GM12801 (cell line): ENCODE results near the gene RNF151.

Experiments
- CTCF ChIP-seq: IDR thresholded peaks from one replicate; pipeline ENCODE4 v1.5.1; 2011; ENCODE audit warnings: control low read depth; ENCODE audit not compliant: insufficient read length; ENCODE audit errors: extremely low read depth

Gene RNF151

GRCh38 chr16:1966460-1966859 is at the start of gene RNF151:
Gene RNF151, plus strand, starts transcription at chr16:1966856. Its CDS starts 26 bp downstream, at chr16:1966882.
- no peak for TF ChIP-seq CTCF

- TF ChIP-seq CTCF = no peak
These were observed 49.5 kb upstream of the RNF151 start for GRCh38 chr16:1917056-1917664.

GRCh38 chr16:1917665-1918350 is 48.8 kb upstream of the RNF151 start:
- TF ChIP-seq CTCF = no peak

GRCh38 chr16:1918351-1919326 is 48.0 kb upstream of the RNF151 start, which contains the start of gene HS3ST6:
Gene HS3ST6, minus strand, starts transcription at chr16:1918415. Its CDS starts 92 bp downstream, at chr16:1918323.
- no peak for TF ChIP-seq CTCF

- TF ChIP-seq CTCF = no peak
These were observed 47.2 kb upstream of the RNF151 start for GRCh38 chr16:1919327-1919998.

- no peak for TF ChIP-seq CTCF
These were observed 45.9 kb upstream of the RNF151 start for GRCh38 chr16:1920727-1921171.
